Measurements from ENCODE around the gene EP400.
"Not testable (repeated sequence)": the region's sequence is repeated elsewhere in the genome, so short reads cannot be mapped to it uniquely, and the experiment has no call there.

DNA sequence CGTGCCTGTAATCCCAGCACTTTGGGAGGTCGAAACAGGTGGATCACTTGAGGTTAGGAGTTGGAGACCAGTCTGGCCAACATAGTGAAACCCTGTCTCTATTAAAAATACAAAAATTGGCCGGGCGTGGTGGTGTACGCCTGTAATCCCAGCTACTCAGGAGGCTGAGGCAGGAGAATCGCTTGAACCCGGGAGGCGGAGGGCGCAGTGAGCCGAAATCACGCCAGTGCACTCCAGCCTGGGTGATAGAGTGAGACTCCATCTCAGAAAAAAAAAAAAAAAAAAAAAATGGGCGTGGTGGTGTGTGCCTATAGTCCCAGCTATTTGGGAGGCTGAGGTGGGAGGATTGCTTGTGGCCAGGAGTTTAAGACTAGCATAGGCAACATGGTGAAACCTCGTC is 4.7 kb downstream of the EP400 start:
- TF ChIP-seq ELF4 (IDR thresholded peaks at IDR 0.05); CTBP1 (IDR thresholded peaks at IDR 0.05; ENCODE audit: borderline replicate concordance); NFRKB (IDR thresholded peaks at IDR 0.05); HDGF (IDR thresholded peaks at IDR 0.05; ENCODE audit: borderline replicate concordance); ZNF384 (IDR thresholded peaks at IDR 0.05); L3MBTL2 (conservative IDR thresholded peaks at IDR 0.05); FOXM1 (IDR thresholded peaks at IDR 0.05; ENCODE audit: borderline replicate concordance); TARDBP (IDR thresholded peaks at IDR 0.05); SUZ12 (IDR thresholded peaks at IDR 0.05); SP1 (IDR thresholded peaks at IDR 0.05); PKNOX1 (IDR thresholded peaks at IDR 0.05): not testable (repeated sequence)
